HepG2 (cell line): Measurements from ENCODE around the gene CDK18. TPM values are rescaled to one million over a fixed set of nuclear protein-coding genes. Genes with fewer than 3 reads are reported as not detected.

Experiments
- CC2D1A ChIP-seq: sonication (generic); formaldehyde crosslinking; IDR thresholded peaks from 2 replicates; pipeline ENCODE4 v1.8.1; 2023; ENCODE audit warnings: mild to moderate bottlenecking, missing genetic modification reagents
- CHCHD3 ChIP-seq: sonication (generic); formaldehyde crosslinking; IDR thresholded peaks from 2 replicates; pipeline ENCODE4 v1.8.0; 2022; ENCODE audit warnings: mild to moderate bottlenecking, missing genetic modification reagents, moderate library complexity
- EEA1 ChIP-seq: sonication (generic); formaldehyde crosslinking; IDR thresholded peaks from 2 replicates; pipeline ENCODE4 v1.5.1; 2020; ENCODE audit warnings: mild to moderate bottlenecking, missing genetic modification reagents, borderline replicate concordance
- EZH2 ChIP-seq: conservative IDR thresholded peaks from 2 replicates; pipeline ENCODE4 v1.6.1; 2012; ENCODE audit warnings: mild to moderate bottlenecking, low read depth, low read length, moderate library complexity
- FOXC1 ChIP-seq: sonication (generic); formaldehyde crosslinking; IDR thresholded peaks from 2 replicates; pipeline ENCODE4 v1.8.0; 2022; ENCODE audit warnings: mild to moderate bottlenecking, missing genetic modification reagents, borderline replicate concordance
- GLMP ChIP-seq: sonication (generic); formaldehyde crosslinking; IDR thresholded peaks from 2 replicates; pipeline ENCODE4 v1.9.0; 2021; ENCODE audit warnings: missing genetic modification reagents, mild to moderate bottlenecking, borderline replicate concordance
- NCOA2 ChIP-seq: sonication (generic); formaldehyde crosslinking; IDR thresholded peaks from 2 replicates; pipeline ENCODE4 v1.8.0; 2022; ENCODE audit warnings: inconsistent platforms
- PREB ChIP-seq: sonication (generic); formaldehyde crosslinking; IDR thresholded peaks from 2 replicates; pipeline ENCODE4 v1.4.0; 2020; ENCODE audit warnings: missing genetic modification reagents
- RARA ChIP-seq: IDR thresholded peaks from 2 replicates; pipeline ENCODE4 v1.6.1; 2016; ENCODE audit warnings: missing genetic modification reagents, missing compliant biosample characterization
- ZFX ChIP-seq: sonication (generic); formaldehyde crosslinking; IDR thresholded peaks from 2 replicates; pipeline ENCODE4 v1.4.0; 2020; ENCODE audit warnings: mild to moderate bottlenecking, low read depth, missing genetic modification reagents, moderate library complexity
- ZNF33A ChIP-seq: sonication (generic); formaldehyde crosslinking; IDR thresholded peaks from 2 replicates; pipeline ENCODE4 v1.5.1; 2020; ENCODE audit warnings: missing genetic modification reagents, mild to moderate bottlenecking, moderate library complexity, borderline replicate concordance
- ZNF362 ChIP-seq: sonication (generic); formaldehyde crosslinking; IDR thresholded peaks from 2 replicates; pipeline ENCODE4 v1.4.0; 2020; ENCODE audit warnings: missing genetic modification reagents, mild to moderate bottlenecking, borderline replicate concordance
- ZNF431 ChIP-seq: sonication (generic); formaldehyde crosslinking; IDR thresholded peaks from 2 replicates; pipeline ENCODE4 v1.9.0; 2022; ENCODE audit warnings: missing genetic modification reagents, low read depth, mild to moderate bottlenecking, borderline replicate concordance
- ZNF570 ChIP-seq: sonication (generic); formaldehyde crosslinking; IDR thresholded peaks from 2 replicates; pipeline ENCODE4 v1.4.0; 2020; ENCODE audit warnings: mild to moderate bottlenecking, missing genetic modification reagents, borderline replicate concordance
- ZNF615 ChIP-seq: sonication (generic); formaldehyde crosslinking; IDR thresholded peaks from 2 replicates; pipeline ENCODE4 v1.5.0; 2020; ENCODE audit warnings: mild to moderate bottlenecking, missing genetic modification reagents, borderline replicate concordance
- ZNF616 ChIP-seq: sonication (generic); formaldehyde crosslinking; IDR thresholded peaks from 2 replicates; pipeline ENCODE4 v1.5.0; 2020; ENCODE audit warnings: low read depth, mild to moderate bottlenecking, missing genetic modification reagents
- ZNF639 ChIP-seq: conservative IDR thresholded peaks from 2 replicates; pipeline ENCODE4 v1.6.1; 2018; ENCODE audit warnings: missing genetic modification reagents
- ZNF891 ChIP-seq: sonication (generic); formaldehyde crosslinking; IDR thresholded peaks from 2 replicates; pipeline ENCODE4 v1.5.0; 2020; ENCODE audit warnings: mild to moderate bottlenecking, missing genetic modification reagents
- polyA plus RNA-seq, 8 experiments: library from polyadenylated mRNA; depleted of rRNA in 3 of 8; stranded (reverse) in 7 of 8; unstranded in 1 of 8; fragments of >200 nt; fragmentation: Illumina TruSeq in 4 of 8; extraction: Trizol in 4 of 8; gene quantifications; 2 replicates each; pipeline versions ENCODE4 v1.2.1 to v1.2.3, GENCODE V29; 2011 to 2016; ENCODE audit warnings: low read depth in 4 of 8, missing spikeins in 1 of 8, mixed read lengths in 1 of 8; ENCODE audit not compliant: insufficient read depth in 1 of 8
- total RNA-seq, 5 experiments: library from RNA; depleted of rRNA; stranded (reverse); fragments of >200 nt; fragmentation: Illumina TruSeq; extraction: Trizol; gene quantifications; 2 replicates each; pipeline ENCODE4 v1.2.3, GENCODE V29; 2016; ENCODE audit warnings: low read depth in 1 of 5
- TF ChIP-seq, protein P1 (sequence below): sonication (generic); formaldehyde crosslinking; IDR thresholded peaks from 2 replicates; pipeline ENCODE4 v1.4.0; 2020; ENCODE audit warnings: mild to moderate bottlenecking, missing genetic modification reagents, borderline replicate concordance

The CDK18 gene
- total and polyA plus RNA-seq, 2 of the 13 experiments (the other 11 are each of a cell fraction or from before 2014, with no cell fraction given): 6.4 to 38.8 TPM

GRCh38 chr1:205484985-205485967, 19.2 kb upstream of the CDK18 start (continued):
- TF ChIP-seq PREB (CRISPR knock-in tag): no peak
- TF ChIP-seq CC2D1A (CRISPR knock-in tag): no peak
- no peak for TF ChIP-seq GLMP (CRISPR knock-in tag)
- peak; percentile 60; the same call in 1 of the 2 replicates for TF ChIP-seq ZNF362
- no peak for TF ChIP-seq ZNF639 (CRISPR knock-in tag)
- no peak for TF ChIP-seq EEA1 (CRISPR knock-in tag)
- no peak; the same call in 1 of the 2 replicates for TF ChIP-seq ZNF891 (CRISPR knock-in tag)
- TF ChIP-seq, protein P1, sequence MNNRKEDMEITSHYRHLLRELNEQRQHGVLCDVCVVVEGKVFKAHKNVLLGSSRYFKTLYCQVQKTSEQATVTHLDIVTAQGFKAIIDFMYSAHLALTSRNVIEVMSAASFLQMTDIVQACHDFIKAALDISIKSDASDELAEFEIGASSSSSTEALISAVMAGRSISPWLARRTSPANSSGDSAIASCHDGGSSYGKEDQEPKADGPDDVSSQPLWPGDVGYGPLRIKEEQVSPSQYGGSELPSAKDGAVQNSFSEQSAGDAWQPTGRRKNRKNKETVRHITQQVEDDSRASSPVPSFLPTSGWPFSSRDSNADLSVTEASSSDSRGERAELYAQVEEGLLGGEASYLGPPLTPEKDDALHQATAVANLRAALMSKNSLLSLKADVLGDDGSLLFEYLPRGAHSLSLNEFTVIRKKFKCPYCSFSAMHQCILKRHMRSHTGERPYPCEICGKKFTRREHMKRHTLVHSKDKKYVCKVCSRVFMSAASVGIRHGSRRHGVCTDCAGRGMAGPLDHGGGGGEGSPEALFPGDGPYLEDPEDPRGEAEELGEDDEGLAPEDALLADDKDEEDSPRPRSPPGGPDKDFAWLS: no peak
- no peak for TF ChIP-seq EZH2
- TF ChIP-seq RARA (CRISPR knock-in tag): peak; percentile 64
- TF ChIP-seq ZNF616: no peak
- no peak for TF ChIP-seq ZNF615 (CRISPR knock-in tag)
- peak; percentile 66; the same call in 1 of the 2 replicates for TF ChIP-seq ZNF431
- peak; percentile 63; the same call in 1 of the 2 replicates for TF ChIP-seq FOXC1 (CRISPR knock-in tag)
- TF ChIP-seq ZNF33A (CRISPR knock-in tag): no peak
- TF ChIP-seq ZFX: peak; percentile 87
- peak; percentile 42; the same call in 1 of the 2 replicates for TF ChIP-seq NCOA2 (CRISPR knock-in tag)
- no peak for TF ChIP-seq ZNF570 (CRISPR knock-in tag)
- no peak for TF ChIP-seq CHCHD3 (CRISPR knock-in tag)
